ENCODE measurements around the gene KRTAP12-3. TPM values are rescaled to one million over a fixed set of nuclear protein-coding genes. Genes with fewer than 3 reads are reported as not detected.

Gene KRTAP12-3
- total and polyA plus RNA-seq, 11 donors, result not detected

GRCh38 chr21:44703731-44704635 lies 46.3 kb downstream of the KRTAP12-3 start:
- ATAC-seq, result no peak
- intact Hi-C loops (cut with DNase I), result no loop called here
- peaks cover 23 to 89% (median 68%) of the 10 kb centered on the region in 9 donors for H3K27me3 ChIP-seq
- no peaks in the 10 kb centered on the region for H3K36me3 ChIP-seq
- H3K4me1 ChIP-seq, result peaks cover 0 to 19% (median 0%) of the 10 kb centered on the region in 12 donors
- no peak for TF ChIP-seq POLR2A (IDR thresholded peaks at IDR 0.05)
- TF ChIP-seq, protein P1, sequence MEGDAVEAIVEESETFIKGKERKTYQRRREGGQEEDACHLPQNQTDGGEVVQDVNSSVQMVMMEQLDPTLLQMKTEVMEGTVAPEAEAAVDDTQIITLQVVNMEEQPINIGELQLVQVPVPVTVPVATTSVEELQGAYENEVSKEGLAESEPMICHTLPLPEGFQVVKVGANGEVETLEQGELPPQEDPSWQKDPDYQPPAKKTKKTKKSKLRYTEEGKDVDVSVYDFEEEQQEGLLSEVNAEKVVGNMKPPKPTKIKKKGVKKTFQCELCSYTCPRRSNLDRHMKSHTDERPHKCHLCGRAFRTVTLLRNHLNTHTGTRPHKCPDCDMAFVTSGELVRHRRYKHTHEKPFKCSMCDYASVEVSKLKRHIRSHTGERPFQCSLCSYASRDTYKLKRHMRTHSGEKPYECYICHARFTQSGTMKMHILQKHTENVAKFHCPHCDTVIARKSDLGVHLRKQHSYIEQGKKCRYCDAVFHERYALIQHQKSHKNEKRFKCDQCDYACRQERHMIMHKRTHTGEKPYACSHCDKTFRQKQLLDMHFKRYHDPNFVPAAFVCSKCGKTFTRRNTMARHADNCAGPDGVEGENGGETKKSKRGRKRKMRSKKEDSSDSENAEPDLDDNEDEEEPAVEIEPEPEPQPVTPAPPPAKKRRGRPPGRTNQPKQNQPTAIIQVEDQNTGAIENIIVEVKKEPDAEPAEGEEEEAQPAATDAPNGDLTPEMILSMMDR (IDR thresholded peaks at IDR 0.05), result no peak
- no peak for DNase-seq
- no peaks in the 10 kb centered on the region for H3K9me3 ChIP-seq
- 15 to 39% (median 36%) methylated on average over 8 to 13 of the region's 13 CpGs for WGBS, 4 donors
- no peak overlapping the region for H3K4me3 ChIP-seq
- no peak overlapping the region for H3K27ac ChIP-seq

DNA sequence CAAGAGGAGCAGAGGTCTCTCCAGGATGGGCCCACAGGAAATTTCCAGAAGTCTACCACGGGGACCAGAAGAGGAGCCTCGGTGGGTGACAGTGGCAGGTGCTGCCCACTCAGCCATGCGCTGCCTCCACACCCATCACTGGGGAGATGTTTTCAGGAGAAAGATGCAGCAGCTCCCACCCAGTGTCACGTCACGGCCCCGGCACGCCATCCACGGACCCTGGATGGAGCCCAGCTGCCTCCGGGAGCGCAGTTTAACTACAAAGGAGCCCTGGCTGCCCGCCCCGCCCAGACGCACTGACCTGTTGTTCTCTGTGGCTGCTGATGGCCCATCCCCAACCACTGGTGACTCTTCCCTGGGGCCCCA lies 46.9 kb downstream of the KRTAP12-3 start:
- intact Hi-C loops (cut with DNase I), result no loop called here
- 18 to 36% (median 24%) methylated on average over 13 of the region's 13 CpGs for WGBS, 4 donors
- Histone ChIP-seq H3K4me3 (no peak overlapping the region), H3K27ac (no peak overlapping the region), H3K9me3 (no peaks in the 10 kb centered on the region), H3K36me3 (no peaks in the 10 kb centered on the region), H3K4me1 (peaks cover 0 to 26% (median 5%) of the 10 kb centered on the region in 12 donors), H3K27me3 (peaks cover 23 to 90% (median 72%) of the 10 kb centered on the region in 9 donors)
- no peak for ATAC-seq
- no peak for TF ChIP-seq POLR2A (IDR thresholded peaks at IDR 0.05)
- TF ChIP-seq, protein P1 (IDR thresholded peaks at IDR 0.05), result no peak
- no peak for DNase-seq

DNA sequence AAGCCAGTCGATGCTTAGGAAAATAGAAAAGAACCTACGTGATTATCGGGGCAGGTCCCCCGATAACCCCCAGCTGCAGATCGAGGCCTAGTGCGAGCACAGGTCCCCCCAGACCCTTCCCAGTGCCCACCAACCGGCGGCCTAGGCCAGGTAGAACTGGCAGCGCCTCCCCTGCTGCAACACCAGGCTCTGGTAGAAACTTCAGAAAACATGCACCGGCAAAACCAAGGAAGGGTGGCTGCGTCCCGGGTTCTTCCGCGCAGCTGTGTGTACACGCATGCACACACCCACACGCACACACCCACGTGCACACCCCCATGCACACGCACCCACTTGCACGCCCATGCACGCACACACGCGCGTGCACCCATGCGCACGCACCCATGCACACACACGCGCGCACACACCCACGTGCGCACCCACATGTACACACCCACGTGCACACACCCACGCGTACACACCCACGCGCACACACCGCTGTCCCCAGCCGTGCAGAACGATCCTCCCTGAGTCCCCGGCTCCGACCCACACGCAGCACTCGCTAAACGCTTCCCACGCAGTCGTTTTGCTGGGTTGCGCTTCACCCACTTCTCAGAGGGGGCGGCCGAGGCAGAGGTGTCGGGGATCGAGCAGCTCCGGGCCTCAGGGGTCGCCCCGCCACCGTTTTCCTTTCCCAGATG lies 48.4 kb downstream of the KRTAP12-3 start:
- H3K9me3 ChIP-seq, result no peaks in the 10 kb centered on the region
- intact Hi-C loops (cut with DNase I), result no loop called here
- H3K27me3 ChIP-seq, result peaks cover 26 to 90% (median 71%) of the 10 kb centered on the region in 9 donors
- H3K36me3 ChIP-seq, result no peaks in the 10 kb centered on the region
- no peak for DNase-seq
- 3 to 12% (median 6%) methylated on average over 39 to 54 of the region's 54 CpGs for WGBS, 4 donors
- no peak overlapping the region for H3K4me3 ChIP-seq
- ATAC-seq, result no peak
- H3K27ac ChIP-seq, result no peak overlapping the region
- peaks cover 0 to 36% (median 12%) of the 10 kb centered on the region in 12 donors for H3K4me1 ChIP-seq
- no peak for TF ChIP-seq POLR2A (IDR thresholded peaks at IDR 0.05)
- TF ChIP-seq, protein P1 (IDR thresholded peaks at IDR 0.05), result no peak

Data from heart left ventricle (tissue), 16 donors.